A549 (cell line): ENCODE data around the gene UBE2B. TPM values are rescaled to one million over a fixed set of nuclear protein-coding genes. Genes with fewer than 3 reads are reported as not detected.

Experiments
- ATAC-seq, 2 experiments: fragments of 200-7000 bp in 1 of 2; fragments of >200 bp in 1 of 2; cut with Nextera tagmentation in 1 of 2; cut with Tn5 transposase in 1 of 2; 3 replicates each; pipeline versions ENCODE4 v1.8.0 to v1.9.1; 2018 to 2020; ENCODE audit warnings: mild to moderate bottlenecking in 1 of 2, moderate library complexity in 1 of 2
- CTCF ChIA-PET: fragments of 300-600 bp; sonication (Branson Sonifier 250); formaldehyde crosslinking; extraction: SDS; loops from one replicate; lab custom pipeline; 2021; ENCODE audit warnings: antibody characterized with exemption, inconsistent platforms; lab: Yijun Ruan, JAX
- POLR2A ChIA-PET: fragments of 350-600 bp; formaldehyde crosslinking; extraction: SDS; loops from one replicate; lab custom pipeline; 2021; ENCODE audit warnings: antibody characterized with exemption, inconsistent platforms; lab: Yijun Ruan, JAX
- DNase-seq, 2 experiments: peaks; one replicate each; pipeline versions ENCODE4 v3.0.0 to v3.0.0-alpha.2; 2011 to 2016; ENCODE audit warnings: low read depth in 1 of 2, low spot score in 1 of 2
- FAIRE-seq: peaks from 2 replicates; lab custom pipeline; 2011; peaks lifted over from hg19 to GRCh38; lab: Jason Lieb, UNC
- H3K27ac ChIP-seq, 2 experiments: fragments of >200 bp; sonication (Bioruptor Twin); formaldehyde crosslinking; 3 replicates each; pipeline ENCODE4 v1.5.1; 2016 to 2017
- H3K4me1 ChIP-seq: fragments of >200 bp; sonication (Bioruptor Twin); formaldehyde crosslinking; 3 replicates; pipeline ENCODE4 v1.6.1; 2016
- H3K4me2 ChIP-seq: fragments of >200 bp; sonication (Bioruptor Twin); formaldehyde crosslinking; 3 replicates; pipeline ENCODE4 v1.6.1; 2016
- H3K4me3 ChIP-seq: fragments of >200 bp; sonication (Bioruptor Twin); formaldehyde crosslinking; 3 replicates; pipeline ENCODE4 v1.5.1; 2016
- H3K9me3 ChIP-seq: fragments of >200 bp; sonication (Bioruptor Twin); formaldehyde crosslinking; 3 replicates; pipeline ENCODE4 v1.6.1; 2016
- CBX2 ChIP-seq: fragments of 200-600 bp; sonication (generic); IDR thresholded peaks from 2 replicates; pipeline ENCODE4 v1.6.1; 2016; ENCODE audit warnings: low read depth, mild to moderate bottlenecking, borderline replicate concordance
- CBX8 ChIP-seq: fragments of 200-600 bp; sonication (generic); IDR thresholded peaks from 2 replicates; pipeline ENCODE4 v1.6.1; 2016
- EHMT2 ChIP-seq: fragments of 200-600 bp; sonication (generic); IDR thresholded peaks from 2 replicates; pipeline ENCODE4 v1.6.1; 2016; ENCODE audit warnings: antibody characterized with exemption, low read depth, mild to moderate bottlenecking, moderate library complexity
- FOSB ChIP-seq: fragments of 250-450 bp; sonication (Bioruptor Pico); IDR thresholded peaks from 2 replicates; pipeline ENCODE4 v1.5.0; 2020; ENCODE audit warnings: mild to moderate bottlenecking, moderate library complexity
- FOXS1 ChIP-seq: fragments of 250-450 bp; sonication (Bioruptor Pico); IDR thresholded peaks from 2 replicates; pipeline ENCODE4 v1.5.0; 2020; ENCODE audit warnings: mild to moderate bottlenecking, moderate library complexity
- JUN ChIP-seq, 2 experiments: fragments of >200 bp; sonication (Bioruptor Twin); formaldehyde crosslinking; IDR thresholded peaks; 2 replicates in 1 of 2; 3 replicates in 1 of 2; pipeline ENCODE4 v1.6.1; 2016 to 2017
- KDM1A ChIP-seq: fragments of 200-600 bp; sonication (generic); IDR thresholded peaks from 2 replicates; pipeline ENCODE4 v1.6.1; 2016; ENCODE audit warnings: low read depth, mild to moderate bottlenecking
- KDM5A ChIP-seq: fragments of 200-600 bp; sonication (generic); IDR thresholded peaks from 2 replicates; pipeline ENCODE4 v1.6.1; 2016; ENCODE audit warnings: antibody characterized with exemption, mild to moderate bottlenecking
- MAFK ChIP-seq: fragments of 450-650 bp; IDR thresholded peaks from 2 replicates; pipeline ENCODE4 v1.6.1; 2014; ENCODE audit not compliant: partially characterized antibody
- PHF8 ChIP-seq: fragments of 200-600 bp; sonication (generic); IDR thresholded peaks from 2 replicates; pipeline ENCODE4 v1.6.1; 2016; ENCODE audit warnings: low read depth, mild to moderate bottlenecking, antibody characterized with exemption, moderate library complexity, borderline replicate concordance
- POLR2AphosphoS2 ChIP-seq: conservative IDR thresholded peaks from 2 replicates; pipeline ENCODE4 v1.6.1; 2012; ENCODE audit warnings: low read length, improper control_type of control experiment, inconsistent platforms
- RAD21 ChIP-seq, 2 experiments: fragments of >200 bp in 1 of 2; sonication (Bioruptor Twin) in 1 of 2; formaldehyde crosslinking in 1 of 2; IDR thresholded peaks in 1 of 2; conservative IDR thresholded peaks in 1 of 2; 2 replicates in 1 of 2; 3 replicates in 1 of 2; pipeline ENCODE4 v1.6.1; 2012 to 2018; ENCODE audit warnings: inconsistent platforms in 1 of 2
- RFX5 ChIP-seq: fragments of 450-650 bp; IDR thresholded peaks from 2 replicates; pipeline ENCODE4 v1.7.1; 2014; ENCODE audit warnings: antibody characterized with exemption, mild to moderate bottlenecking, moderate library complexity
- TFCP2L1 ChIP-seq: fragments of 250-450 bp; sonication (Bioruptor Pico); IDR thresholded peaks from 2 replicates; pipeline ENCODE4 v1.5.0; 2021; ENCODE audit warnings: mild to moderate bottlenecking
- TP53 ChIP-seq: fragments of 250-450 bp; sonication (Bioruptor Pico); IDR thresholded peaks from 2 replicates; pipeline ENCODE4 v1.5.0; 2021; ENCODE audit warnings: mild to moderate bottlenecking, moderate library complexity
- ZSCAN20 ChIP-seq: fragments of 250-450 bp; sonication (Bioruptor Pico); IDR thresholded peaks from 2 replicates; pipeline ENCODE4 v1.8.0; 2022; ENCODE audit warnings: mild to moderate bottlenecking, moderate library complexity
- WGBS: methylation state at CpG from one replicate; pipeline ENCODE4 v1.1.6; 2017; ENCODE audit errors: missing lambda C conversion rate; 5-methylcytosine and 5-hydroxymethylcytosine counted together
- polyA plus RNA-seq, 4 experiments: library from polyadenylated mRNA; depleted of rRNA in 3 of 4; stranded (reverse); fragments of >200 nt; fragmentation: RNase III in 1 of 4; extraction: RNeasy Plus Mini Kit Qiagen cat#74134 plus additional on column Dnase treatment in 1 of 4; gene quantifications; 2 replicates in 3 of 4; 3 replicates in 1 of 4; pipeline ENCODE4 v1.2.3, GENCODE V29; 2011 to 2017
- TF ChIP-seq, protein P1 (sequence below): fragments of 450-650 bp; IDR thresholded peaks from 2 replicates; pipeline ENCODE4 v1.6.1; 2014; ENCODE audit warnings: antibody characterized with exemption
- TF ChIP-seq, protein P2 (sequence below): fragments of 150-350 bp; IDR thresholded peaks from 2 replicates; pipeline ENCODE4 v1.6.1; 2014; ENCODE audit warnings: low read depth, mild to moderate bottlenecking, low read length
- TF ChIP-seq, protein P3 (sequence below): fragments of 250-450 bp; sonication (Bioruptor Pico); IDR thresholded peaks from 2 replicates; pipeline ENCODE4 v1.5.0; 2021; ENCODE audit warnings: mild to moderate bottlenecking, moderate library complexity, borderline replicate concordance
- TF ChIP-seq, protein P4 (sequence below): fragments of >200 bp; sonication (Bioruptor Twin); formaldehyde crosslinking; IDR thresholded peaks from 3 replicates; pipeline ENCODE4 v1.5.1; 2016
- TF ChIP-seq, protein P5 (sequence below): IDR thresholded peaks from 2 replicates; pipeline ENCODE4 v1.6.1; 2012; ENCODE audit warnings: low read depth, borderline replicate concordance

UBE2B gene
- polyA plus RNA-seq, 2 of the 4 experiments (the other 2 are of a cell fraction), result 61.1 to 104 TPM

DNA sequence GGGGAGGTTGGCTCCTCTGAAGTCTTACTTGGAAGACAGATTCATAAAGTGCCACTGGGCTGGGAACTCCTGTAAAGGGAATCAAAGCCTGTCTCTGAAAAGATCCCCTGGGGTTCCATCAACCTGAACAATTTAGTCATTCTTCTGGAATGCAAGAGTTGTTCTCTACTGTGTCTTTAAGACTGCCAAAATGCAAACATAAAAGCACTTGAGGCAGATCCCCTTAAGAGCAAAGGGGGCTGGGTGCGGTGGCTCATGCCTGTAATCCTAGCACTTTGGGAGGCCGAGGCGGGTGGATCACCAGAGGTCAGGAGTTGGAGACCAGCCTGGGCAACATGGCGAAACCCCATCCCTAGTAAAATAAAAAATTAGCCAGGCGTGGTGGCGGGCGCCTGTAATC is 23.6 kb downstream of the UBE2B start:
- ChIA-PET POLR2A (interaction anchor here (1.8 kb wide), 1 partner anchor 23 kb away, joined by 4 read pairs; the partner anchor contains the start of gene UBE2B), CTCF (interaction anchor here (0.6 to 3.8 kb wide), 9 partner anchors 11 to 192 kb away, joined by 3 to 15 read pairs (median 5); partner anchors contain the start of gene CDKN2AIPNL)
- 90% methylated on average over 7 of the region's 7 CpGs for WGBS
- H3K4me1 ChIP-seq, result peaks cover 14% of the 10 kb centered on the region; the same call in 1 of the 3 replicates
- H3K27ac ChIP-seq, result no peak overlapping the region
- H3K4me2 ChIP-seq, result no peak overlapping the region
- ATAC-seq, result no peak
- H3K9me3 ChIP-seq, result no peaks in the 10 kb centered on the region
- no peak overlapping the region for H3K4me3 ChIP-seq
- TF ChIP-seq, protein P1, sequence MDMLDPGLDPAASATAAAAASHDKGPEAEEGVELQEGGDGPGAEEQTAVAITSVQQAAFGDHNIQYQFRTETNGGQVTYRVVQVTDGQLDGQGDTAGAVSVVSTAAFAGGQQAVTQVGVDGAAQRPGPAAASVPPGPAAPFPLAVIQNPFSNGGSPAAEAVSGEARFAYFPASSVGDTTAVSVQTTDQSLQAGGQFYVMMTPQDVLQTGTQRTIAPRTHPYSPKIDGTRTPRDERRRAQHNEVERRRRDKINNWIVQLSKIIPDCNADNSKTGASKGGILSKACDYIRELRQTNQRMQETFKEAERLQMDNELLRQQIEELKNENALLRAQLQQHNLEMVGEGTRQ, result no peak
- no peak for TF ChIP-seq CBX2
- no peak for TF ChIP-seq POLR2AphosphoS2
- no peak for TF ChIP-seq PHF8
- TF ChIP-seq, protein P2, sequence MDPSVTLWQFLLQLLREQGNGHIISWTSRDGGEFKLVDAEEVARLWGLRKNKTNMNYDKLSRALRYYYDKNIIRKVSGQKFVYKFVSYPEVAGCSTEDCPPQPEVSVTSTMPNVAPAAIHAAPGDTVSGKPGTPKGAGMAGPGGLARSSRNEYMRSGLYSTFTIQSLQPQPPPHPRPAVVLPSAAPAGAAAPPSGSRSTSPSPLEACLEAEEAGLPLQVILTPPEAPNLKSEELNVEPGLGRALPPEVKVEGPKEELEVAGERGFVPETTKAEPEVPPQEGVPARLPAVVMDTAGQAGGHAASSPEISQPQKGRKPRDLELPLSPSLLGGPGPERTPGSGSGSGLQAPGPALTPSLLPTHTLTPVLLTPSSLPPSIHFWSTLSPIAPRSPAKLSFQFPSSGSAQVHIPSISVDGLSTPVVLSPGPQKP, result no peak
- TF ChIP-seq EHMT2, result no peak
- no peak for TF ChIP-seq KDM1A
- no peak for TF ChIP-seq CBX8
- no peak for TF ChIP-seq JUN (IDR thresholded peaks at IDR 0.05)
- no peak for TF ChIP-seq ZSCAN20 (CRISPR knock-in tag)
- no peak for TF ChIP-seq TFCP2L1
- TF ChIP-seq FOXS1, result no peak
- no peak for TF ChIP-seq RFX5
- no peak for DNase-seq
- FAIRE-seq, result no peak

DNA sequence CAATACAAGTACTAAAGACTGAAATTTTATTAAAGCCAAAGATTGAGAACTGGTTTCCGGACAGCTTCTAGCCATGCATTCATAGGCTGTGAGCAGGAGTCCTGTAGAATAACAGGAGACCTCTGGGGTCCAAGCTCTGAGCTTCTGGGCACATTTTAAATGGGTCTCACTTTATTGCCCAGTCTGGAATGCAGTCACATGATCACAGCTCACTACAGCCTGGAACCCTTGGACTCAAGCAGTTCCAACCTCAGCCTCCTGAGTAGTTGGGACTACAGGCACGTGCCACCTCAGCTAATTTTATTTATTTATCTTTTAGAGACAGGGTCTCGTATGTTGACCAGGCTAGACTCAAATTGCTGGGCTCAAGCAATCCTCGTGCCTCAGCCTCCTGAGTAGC is 24.9 kb downstream of the UBE2B start:
- no peak for FAIRE-seq

DNA sequence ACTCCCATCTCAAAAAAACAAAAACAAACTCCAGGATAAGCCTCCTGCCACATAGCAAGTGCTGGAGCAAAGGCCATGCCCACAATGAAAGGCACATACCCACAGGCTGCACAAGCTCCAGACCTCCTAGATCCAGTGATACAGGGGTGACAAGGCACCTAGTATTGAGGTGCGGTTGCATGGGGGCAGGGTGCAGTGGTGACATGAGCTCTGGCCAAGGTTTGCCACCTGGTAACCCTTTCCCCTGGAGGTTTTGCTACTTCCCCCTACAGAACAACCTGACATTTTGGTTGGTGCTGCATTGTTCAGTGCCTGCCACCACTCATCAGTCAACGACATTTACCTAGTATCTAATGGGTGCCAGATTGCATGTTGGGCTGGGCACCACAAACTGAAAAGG is 25.8 kb downstream of the UBE2B start:
- FAIRE-seq (no peak), DNase-seq (no peak), ATAC-seq (peak in 1 of 2 experiments; percentile 18; a peak in 2 of 6 replicates)
- Histone ChIP-seq H3K27ac (no peak overlapping the region), H3K4me2 (no peak overlapping the region), H3K9me3 (no peaks in the 10 kb centered on the region), H3K4me1 (peaks cover 9% of the 10 kb centered on the region; the same call in 1 of the 3 replicates), H3K4me3 (no peak overlapping the region)
- CTCF ChIA-PET, result interaction anchor here (0.5 to 2.9 kb wide), 9 partner anchors 14 to 190 kb away, joined by 3 to 15 read pairs (median 4); partner anchors contain the start of gene CDKN2AIPNL
- POLR2A ChIA-PET, result no interaction called here
- TF ChIP-seq PHF8, result no peak
- no peak for TF ChIP-seq RAD21 (conservative IDR thresholded peaks at IDR 0.05 in 1 of 2, IDR thresholded peaks at IDR 0.05 in 1 of 2)
- TF ChIP-seq, protein P3, sequence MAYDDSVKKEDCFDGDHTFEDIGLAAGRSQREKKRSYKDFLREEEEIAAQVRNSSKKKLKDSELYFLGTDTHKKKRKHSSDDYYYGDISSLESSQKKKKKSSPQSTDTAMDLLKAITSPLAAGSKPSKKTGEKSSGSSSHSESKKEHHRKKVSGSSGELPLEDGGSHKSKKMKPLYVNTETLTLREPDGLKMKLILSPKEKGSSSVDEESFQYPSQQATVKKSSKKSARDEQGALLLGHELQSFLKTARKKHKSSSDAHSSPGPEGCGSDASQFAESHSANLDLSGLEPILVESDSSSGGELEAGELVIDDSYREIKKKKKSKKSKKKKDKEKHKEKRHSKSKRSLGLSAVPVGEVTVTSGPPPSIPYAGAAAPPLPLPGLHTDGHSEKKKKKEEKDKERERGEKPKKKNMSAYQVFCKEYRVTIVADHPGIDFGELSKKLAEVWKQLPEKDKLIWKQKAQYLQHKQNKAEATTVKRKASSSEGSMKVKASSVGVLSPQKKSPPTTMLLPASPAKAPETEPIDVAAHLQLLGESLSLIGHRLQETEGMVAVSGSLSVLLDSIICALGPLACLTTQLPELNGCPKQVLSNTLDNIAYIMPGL (CRISPR knock-in tag), result no peak
- no peak for TF ChIP-seq MAFK
- no peak for TF ChIP-seq FOSB
- TF ChIP-seq, protein P4, sequence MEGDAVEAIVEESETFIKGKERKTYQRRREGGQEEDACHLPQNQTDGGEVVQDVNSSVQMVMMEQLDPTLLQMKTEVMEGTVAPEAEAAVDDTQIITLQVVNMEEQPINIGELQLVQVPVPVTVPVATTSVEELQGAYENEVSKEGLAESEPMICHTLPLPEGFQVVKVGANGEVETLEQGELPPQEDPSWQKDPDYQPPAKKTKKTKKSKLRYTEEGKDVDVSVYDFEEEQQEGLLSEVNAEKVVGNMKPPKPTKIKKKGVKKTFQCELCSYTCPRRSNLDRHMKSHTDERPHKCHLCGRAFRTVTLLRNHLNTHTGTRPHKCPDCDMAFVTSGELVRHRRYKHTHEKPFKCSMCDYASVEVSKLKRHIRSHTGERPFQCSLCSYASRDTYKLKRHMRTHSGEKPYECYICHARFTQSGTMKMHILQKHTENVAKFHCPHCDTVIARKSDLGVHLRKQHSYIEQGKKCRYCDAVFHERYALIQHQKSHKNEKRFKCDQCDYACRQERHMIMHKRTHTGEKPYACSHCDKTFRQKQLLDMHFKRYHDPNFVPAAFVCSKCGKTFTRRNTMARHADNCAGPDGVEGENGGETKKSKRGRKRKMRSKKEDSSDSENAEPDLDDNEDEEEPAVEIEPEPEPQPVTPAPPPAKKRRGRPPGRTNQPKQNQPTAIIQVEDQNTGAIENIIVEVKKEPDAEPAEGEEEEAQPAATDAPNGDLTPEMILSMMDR, result no peak
- TF ChIP-seq, protein P5, sequence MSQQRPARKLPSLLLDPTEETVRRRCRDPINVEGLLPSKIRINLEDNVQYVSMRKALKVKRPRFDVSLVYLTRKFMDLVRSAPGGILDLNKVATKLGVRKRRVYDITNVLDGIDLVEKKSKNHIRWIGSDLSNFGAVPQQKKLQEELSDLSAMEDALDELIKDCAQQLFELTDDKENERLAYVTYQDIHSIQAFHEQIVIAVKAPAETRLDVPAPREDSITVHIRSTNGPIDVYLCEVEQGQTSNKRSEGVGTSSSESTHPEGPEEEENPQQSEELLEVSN, result no peak
- TF ChIP-seq KDM5A, result no peak
- TF ChIP-seq, protein P1, result no peak
- no peak for TF ChIP-seq TP53 (CRISPR knock-in tag)
- no peak for TF ChIP-seq KDM1A
- 100% methylated on average over 1 of the region's 2 CpGs for WGBS

More for the DNA sequence above, 24.9 kb downstream of the UBE2B start:
- ChIA-PET POLR2A (interaction anchor here (1.0 to 1.8 kb wide), 2 partner anchors 15 to 25 kb away, joined by 4 read pairs; partner anchors contain the start of gene UBE2B), CTCF (interaction anchor here (1.3 to 3.8 kb wide), 6 partner anchors 15 to 184 kb away, joined by 3 to 15 read pairs (median 4); partner anchors contain the start of gene CDKN2AIPNL)
- Histone ChIP-seq H3K4me2 (no peak overlapping the region), H3K4me1 (peaks cover 14% of the 10 kb centered on the region; the same call in 1 of the 3 replicates), H3K9me3 (no peaks in the 10 kb centered on the region), H3K27ac (no peak overlapping the region), H3K4me3 (no peak overlapping the region)
- 87% methylated on average over 4 of the region's 4 CpGs for WGBS
- TF ChIP-seq POLR2AphosphoS2, result 0 out of 2 replicates have a peak, but pooled peaks have one; percentile 45
- TF ChIP-seq, protein P1, result no peak
- no peak for DNase-seq
- ATAC-seq, result no peak
